ENCODE data around the gene CCDC198.

The CCDC198 gene

DNA sequence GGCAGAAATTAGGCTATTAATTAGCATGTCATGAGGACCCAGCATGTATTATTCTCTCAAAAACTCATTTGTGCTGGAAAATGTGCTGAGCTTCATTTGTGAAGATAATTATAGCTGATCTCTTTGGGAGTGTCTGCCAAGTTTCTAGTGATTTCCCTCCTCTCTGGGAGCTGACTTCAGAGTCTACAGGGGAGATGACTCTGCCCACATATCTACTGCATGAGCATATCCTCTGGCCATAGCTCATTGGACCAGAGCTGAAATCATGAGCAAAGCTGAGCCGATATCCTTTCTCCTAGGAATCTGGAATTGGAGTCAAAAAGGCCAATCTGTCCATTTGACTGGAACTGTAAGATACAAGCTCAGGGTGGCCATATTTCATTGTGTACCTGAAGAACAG is 5.9 kb downstream of the CCDC198 start (continued):
- TF ChIP-seq ZNF600 (tag by site-specific recombination; IDR thresholded peaks at IDR 0.05) (no peak), ZNF114 (tag by site-specific recombination; IDR thresholded peaks at IDR 0.05) (no peak), ZNF324 (tag by site-specific recombination; IDR thresholded peaks at IDR 0.05) (no peak), SP3 (tag by site-specific recombination; IDR thresholded peaks at IDR 0.05) (no peak), ZNF561 (tag by site-specific recombination; IDR thresholded peaks at IDR 0.05; ENCODE audit: borderline replicate concordance) (no peak), ZNF184 (tag by site-specific recombination; IDR thresholded peaks at IDR 0.05) (no peak), ZNF121 (tag by site-specific recombination; IDR thresholded peaks at IDR 0.05) (no peak), SP7 (tag by site-specific recombination; IDR thresholded peaks at IDR 0.05) (no peak)
- TF ChIP-seq, protein P1, sequence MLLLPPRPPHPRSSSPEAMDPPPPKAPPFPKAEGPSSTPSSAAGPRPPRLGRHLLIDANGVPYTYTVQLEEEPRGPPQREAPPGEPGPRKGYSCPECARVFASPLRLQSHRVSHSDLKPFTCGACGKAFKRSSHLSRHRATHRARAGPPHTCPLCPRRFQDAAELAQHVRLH (tag by site-specific recombination; IDR thresholded peaks at IDR 0.05) = no peak
- TF ChIP-seq, protein P2, sequence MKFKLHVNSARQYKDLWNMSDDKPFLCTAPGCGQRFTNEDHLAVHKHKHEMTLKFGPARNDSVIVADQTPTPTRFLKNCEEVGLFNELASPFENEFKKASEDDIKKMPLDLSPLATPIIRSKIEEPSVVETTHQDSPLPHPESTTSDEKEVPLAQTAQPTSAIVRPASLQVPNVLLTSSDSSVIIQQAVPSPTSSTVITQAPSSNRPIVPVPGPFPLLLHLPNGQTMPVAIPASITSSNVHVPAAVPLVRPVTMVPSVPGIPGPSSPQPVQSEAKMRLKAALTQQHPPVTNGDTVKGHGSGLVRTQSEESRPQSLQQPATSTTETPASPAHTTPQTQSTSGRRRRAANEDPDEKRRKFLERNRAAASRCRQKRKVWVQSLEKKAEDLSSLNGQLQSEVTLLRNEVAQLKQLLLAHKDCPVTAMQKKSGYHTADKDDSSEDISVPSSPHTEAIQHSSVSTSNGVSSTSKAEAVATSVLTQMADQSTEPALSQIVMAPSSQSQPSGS (tag by site-specific recombination; IDR thresholded peaks at IDR 0.05; ENCODE audit: low read depth) = no peak
- TF ChIP-seq, protein P3, sequence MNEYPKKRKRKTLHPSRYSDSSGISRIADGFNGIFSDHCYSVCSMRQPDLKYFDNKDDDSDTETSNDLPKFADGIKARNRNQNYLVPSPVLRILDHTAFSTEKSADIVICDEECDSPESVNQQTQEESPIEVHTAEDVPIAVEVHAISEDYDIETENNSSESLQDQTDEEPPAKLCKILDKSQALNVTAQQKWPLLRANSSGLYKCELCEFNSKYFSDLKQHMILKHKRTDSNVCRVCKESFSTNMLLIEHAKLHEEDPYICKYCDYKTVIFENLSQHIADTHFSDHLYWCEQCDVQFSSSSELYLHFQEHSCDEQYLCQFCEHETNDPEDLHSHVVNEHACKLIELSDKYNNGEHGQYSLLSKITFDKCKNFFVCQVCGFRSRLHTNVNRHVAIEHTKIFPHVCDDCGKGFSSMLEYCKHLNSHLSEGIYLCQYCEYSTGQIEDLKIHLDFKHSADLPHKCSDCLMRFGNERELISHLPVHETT (tag by site-specific recombination; IDR thresholded peaks at IDR 0.05) = no peak

DNA sequence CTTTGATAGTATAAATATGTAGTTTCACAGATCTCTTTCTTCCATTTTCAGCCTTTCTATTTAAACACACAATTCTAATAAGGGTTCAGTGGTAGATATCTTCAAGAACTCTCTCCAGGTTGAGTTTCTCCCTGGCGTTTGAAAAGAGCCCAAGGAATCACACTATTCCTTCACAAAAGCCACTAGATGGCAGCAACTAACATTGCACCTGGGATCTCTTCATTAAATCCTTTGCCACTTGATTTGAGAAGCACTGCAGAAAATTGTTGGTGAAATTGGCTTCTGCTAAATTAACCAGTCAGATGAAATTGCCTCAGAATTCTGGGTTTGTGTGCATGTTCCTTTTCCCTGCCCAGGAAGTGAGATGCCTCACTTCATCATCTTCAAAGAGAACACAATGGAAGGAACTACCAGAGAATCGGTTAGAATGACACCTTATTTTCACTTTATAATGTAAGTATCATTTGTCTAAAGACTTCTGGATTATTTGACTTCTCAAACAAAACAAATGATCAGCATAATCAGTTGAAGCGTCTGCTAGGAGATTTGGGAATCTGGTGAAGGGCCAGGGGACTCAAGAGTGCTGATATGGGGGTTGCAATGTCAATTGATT is 6.8 kb downstream of the CCDC198 start:
- Histone ChIP-seq H3K4me3 (ENCODE audit: low read depth, low read length) (no peak overlapping the region), H3K36me3 (ENCODE audit: control insufficient read depth in 2 of 2, insufficient read depth in 1 of 2, low read length in 2 of 2) (no peaks in the 10 kb centered on the region), H3K9me3 (ENCODE audit: control insufficient read depth, insufficient read depth, low read depth, low read length) (no peaks in the 10 kb centered on the region), H3K27ac (ENCODE audit: extremely low read depth, low read depth, low read length) (no peak overlapping the region), H3K4me1 (ENCODE audit: control insufficient read depth, insufficient read depth, low read length) (peaks cover 2% of the 10 kb centered on the region; the same call in 1 of the 2 replicates)
- POLR2A ChIA-PET = no interaction called here
- TF ChIP-seq ZNF600 (tag by site-specific recombination; IDR thresholded peaks at IDR 0.05) (no peak), ZNF248 (tag by site-specific recombination; IDR thresholded peaks at IDR 0.05) (no peak), ZNF785 (tag by site-specific recombination; IDR thresholded peaks at IDR 0.05) (no peak), ZNF654 (tag by site-specific recombination; IDR thresholded peaks at IDR 0.05; ENCODE audit: low read depth) (peak; percentile 84), TRIM28 (IDR thresholded peaks at IDR 0.05; ENCODE audit: borderline replicate concordance, low read length) (no peak), ZNF792 (tag by site-specific recombination; IDR thresholded peaks at IDR 0.05) (no peak), ZNF664 (tag by site-specific recombination; IDR thresholded peaks at IDR 0.05) (no peak), ZNF211 (tag by site-specific recombination; IDR thresholded peaks at IDR 0.05; ENCODE audit: low read depth) (no peak), TCF7L2 (IDR thresholded peaks at IDR 0.05; ENCODE audit: borderline replicate concordance, low read depth, low read length) (no peak)
- TF ChIP-seq, protein P4, sequence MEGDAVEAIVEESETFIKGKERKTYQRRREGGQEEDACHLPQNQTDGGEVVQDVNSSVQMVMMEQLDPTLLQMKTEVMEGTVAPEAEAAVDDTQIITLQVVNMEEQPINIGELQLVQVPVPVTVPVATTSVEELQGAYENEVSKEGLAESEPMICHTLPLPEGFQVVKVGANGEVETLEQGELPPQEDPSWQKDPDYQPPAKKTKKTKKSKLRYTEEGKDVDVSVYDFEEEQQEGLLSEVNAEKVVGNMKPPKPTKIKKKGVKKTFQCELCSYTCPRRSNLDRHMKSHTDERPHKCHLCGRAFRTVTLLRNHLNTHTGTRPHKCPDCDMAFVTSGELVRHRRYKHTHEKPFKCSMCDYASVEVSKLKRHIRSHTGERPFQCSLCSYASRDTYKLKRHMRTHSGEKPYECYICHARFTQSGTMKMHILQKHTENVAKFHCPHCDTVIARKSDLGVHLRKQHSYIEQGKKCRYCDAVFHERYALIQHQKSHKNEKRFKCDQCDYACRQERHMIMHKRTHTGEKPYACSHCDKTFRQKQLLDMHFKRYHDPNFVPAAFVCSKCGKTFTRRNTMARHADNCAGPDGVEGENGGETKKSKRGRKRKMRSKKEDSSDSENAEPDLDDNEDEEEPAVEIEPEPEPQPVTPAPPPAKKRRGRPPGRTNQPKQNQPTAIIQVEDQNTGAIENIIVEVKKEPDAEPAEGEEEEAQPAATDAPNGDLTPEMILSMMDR (tag by site-specific recombination; IDR thresholded peaks at IDR 0.05) = 0 out of 2 replicates have a peak, but pooled peaks have one; percentile 20
- CTCF ChIA-PET = interaction anchor here (0.7 to 1.4 kb wide), 6 partner anchors 314 to 586 kb away, joined by 3 to 6 read pairs (median 3); no protein-coding TSS in a partner anchor

DNA sequence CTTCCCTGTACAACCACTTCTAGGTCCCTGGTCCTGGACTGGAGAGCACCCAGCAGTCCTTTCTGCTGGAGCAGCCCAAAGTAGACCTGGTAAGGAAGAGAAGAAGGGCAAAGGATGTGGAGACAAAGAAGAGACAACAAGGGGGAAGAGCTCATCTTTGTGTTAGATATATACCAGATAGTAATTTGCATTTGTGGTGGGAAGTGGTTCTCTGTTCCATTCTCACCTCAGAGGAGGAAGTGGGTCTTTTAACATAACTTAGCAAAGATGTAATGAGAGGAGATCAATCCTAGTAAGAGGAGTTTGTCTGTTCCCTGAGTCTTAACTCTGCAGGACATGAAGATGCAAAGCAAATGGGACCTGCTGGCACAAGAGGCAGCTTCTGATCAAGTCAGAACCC is 8.0 kb downstream of the CCDC198 start:
- Histone ChIP-seq H3K4me3 (ENCODE audit: low read depth, low read length) (no peak overlapping the region), H3K4me1 (ENCODE audit: control insufficient read depth, insufficient read depth, low read length) (no peaks in the 10 kb centered on the region), H3K27ac (ENCODE audit: extremely low read depth, low read depth, low read length) (no peak overlapping the region), H3K9me3 (ENCODE audit: control insufficient read depth, insufficient read depth, low read depth, low read length) (no peaks in the 10 kb centered on the region), H3K36me3 (ENCODE audit: control insufficient read depth in 2 of 2, insufficient read depth in 1 of 2, low read length in 2 of 2) (no peaks in the 10 kb centered on the region)
- ChIA-PET POLR2A (no interaction called here), CTCF (interaction anchor here (0.6 to 1.3 kb wide), 8 partner anchors 9 to 679 kb away, joined by 3 read pairs; no protein-coding TSS in a partner anchor)
- no peak for TF ChIP-seq ZNF274 (IDR thresholded peaks at IDR 0.05; ENCODE audit: low read length)
- TF ChIP-seq ZNF274 (tag by site-specific recombination; IDR thresholded peaks at IDR 0.05; ENCODE audit: borderline replicate concordance) = no peak
- no peak for TF ChIP-seq FEZF1 (tag by site-specific recombination; IDR thresholded peaks at IDR 0.05)
- no peak for TF ChIP-seq SCRT1 (tag by site-specific recombination; IDR thresholded peaks at IDR 0.05; ENCODE audit: borderline replicate concordance)
- TF ChIP-seq ZNF791 (tag by site-specific recombination; IDR thresholded peaks at IDR 0.05) = no peak
- TF ChIP-seq, protein P5, sequence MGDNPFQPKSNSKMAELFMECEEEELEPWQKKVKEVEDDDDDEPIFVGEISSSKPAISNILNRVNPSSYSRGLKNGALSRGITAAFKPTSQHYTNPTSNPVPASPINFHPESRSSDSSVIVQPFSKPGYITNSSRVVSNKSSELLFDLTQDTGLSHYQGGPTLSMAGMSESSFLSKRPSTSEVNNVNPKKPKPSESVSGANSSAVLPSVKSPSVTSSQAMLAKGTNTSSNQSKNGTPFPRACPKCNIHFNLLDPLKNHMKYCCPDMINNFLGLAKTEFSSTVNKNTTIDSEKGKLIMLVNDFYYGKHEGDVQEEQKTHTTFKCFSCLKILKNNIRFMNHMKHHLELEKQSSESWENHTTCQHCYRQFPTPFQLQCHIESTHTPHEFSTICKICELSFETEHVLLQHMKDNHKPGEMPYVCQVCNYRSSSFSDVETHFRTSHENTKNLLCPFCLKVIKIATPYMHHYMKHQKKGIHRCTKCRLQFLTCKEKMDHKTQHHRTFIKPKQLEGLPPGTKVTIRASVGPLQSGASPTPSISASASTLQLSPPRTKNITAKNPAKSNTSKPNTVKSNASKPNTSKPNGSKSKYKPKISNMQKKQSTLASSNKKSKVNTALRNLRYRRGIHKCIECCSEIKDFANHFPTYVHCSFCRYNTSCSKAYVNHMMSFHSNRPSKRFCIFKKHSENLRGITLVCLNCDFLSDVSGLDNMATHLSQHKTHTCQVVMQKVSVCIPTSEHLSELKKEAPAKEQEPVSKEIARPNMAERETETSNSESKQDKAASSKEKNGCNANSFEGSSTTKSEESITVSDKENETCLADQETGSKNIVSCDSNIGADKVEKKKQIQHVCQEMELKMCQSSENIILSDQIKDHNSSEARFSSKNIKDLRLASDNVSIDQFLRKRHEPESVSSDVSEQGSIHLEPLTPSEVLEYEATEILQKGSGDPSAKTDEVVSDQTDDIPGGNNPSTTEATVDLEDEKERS (tag by site-specific recombination; IDR thresholded peaks at IDR 0.05) = no peak
- TF ChIP-seq ZBTB17 (tag by site-specific recombination; IDR thresholded peaks at IDR 0.05) = no peak
